ENCODE data around the gene UBE2L3.
"Not testable (repeated sequence)": the region's sequence is repeated elsewhere in the genome, so short reads cannot be mapped to it uniquely, and the experiment has no call there.

The UBE2L3 gene

DNA sequence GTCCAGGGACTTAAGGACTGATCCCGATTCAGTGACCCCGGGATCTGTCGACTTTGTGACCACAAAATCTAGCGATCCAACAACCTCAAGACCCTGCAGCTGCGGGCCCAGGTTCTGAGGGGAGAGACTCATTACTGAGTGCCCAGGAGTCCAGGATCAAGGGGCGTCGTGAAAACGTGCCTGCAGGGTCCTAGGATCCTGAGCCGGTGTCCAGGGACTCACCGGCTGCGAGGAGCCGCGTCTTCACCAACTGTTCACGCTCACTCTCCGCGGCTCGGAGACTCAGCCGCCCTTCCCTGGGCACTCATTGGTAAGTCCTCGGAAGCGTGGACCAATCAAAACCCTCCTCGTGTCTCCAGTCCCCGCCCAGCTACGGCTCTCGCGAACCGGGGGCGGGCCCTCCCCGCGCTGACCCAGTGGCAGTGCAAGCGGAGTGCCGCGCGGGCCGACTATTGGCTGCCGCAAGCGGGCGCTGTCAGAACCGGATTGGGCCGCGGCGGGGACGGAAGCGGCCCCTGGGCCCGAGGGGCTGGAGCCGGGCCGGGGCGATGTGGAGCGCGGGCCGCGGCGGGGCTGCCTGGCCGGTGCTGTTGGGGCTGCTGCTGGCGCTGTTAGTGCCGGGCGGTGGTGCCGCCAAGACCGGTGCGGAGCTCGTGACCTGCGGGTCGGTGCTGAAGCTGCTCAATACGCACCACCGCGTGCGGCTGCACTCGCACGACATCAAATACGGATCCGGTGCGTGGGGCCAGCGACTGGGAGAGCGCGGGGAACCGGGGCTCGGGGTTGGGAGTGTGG is 74.5 kb downstream of the UBE2L3 start, which contains the start of gene SDF2L1:
Gene SDF2L1 (plus strand): TSS at position 514 of the 795 bp plus-strand sequence. CDS start 35 bp downstream, at position 549.
- TF ChIP-seq, protein P1, sequence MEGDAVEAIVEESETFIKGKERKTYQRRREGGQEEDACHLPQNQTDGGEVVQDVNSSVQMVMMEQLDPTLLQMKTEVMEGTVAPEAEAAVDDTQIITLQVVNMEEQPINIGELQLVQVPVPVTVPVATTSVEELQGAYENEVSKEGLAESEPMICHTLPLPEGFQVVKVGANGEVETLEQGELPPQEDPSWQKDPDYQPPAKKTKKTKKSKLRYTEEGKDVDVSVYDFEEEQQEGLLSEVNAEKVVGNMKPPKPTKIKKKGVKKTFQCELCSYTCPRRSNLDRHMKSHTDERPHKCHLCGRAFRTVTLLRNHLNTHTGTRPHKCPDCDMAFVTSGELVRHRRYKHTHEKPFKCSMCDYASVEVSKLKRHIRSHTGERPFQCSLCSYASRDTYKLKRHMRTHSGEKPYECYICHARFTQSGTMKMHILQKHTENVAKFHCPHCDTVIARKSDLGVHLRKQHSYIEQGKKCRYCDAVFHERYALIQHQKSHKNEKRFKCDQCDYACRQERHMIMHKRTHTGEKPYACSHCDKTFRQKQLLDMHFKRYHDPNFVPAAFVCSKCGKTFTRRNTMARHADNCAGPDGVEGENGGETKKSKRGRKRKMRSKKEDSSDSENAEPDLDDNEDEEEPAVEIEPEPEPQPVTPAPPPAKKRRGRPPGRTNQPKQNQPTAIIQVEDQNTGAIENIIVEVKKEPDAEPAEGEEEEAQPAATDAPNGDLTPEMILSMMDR (conservative IDR thresholded peaks at IDR 0.05; ENCODE audit: control insufficient read depth, insufficient read depth, low read depth, low read length), result no peak
- DNase-seq (ENCODE audit: low read depth), result peak; percentile 98
- H3K4me3 ChIP-seq (ENCODE audit: control insufficient read depth, low read depth, low read length), result peak within 1 kb of the TSS; percentile 68

DNA sequence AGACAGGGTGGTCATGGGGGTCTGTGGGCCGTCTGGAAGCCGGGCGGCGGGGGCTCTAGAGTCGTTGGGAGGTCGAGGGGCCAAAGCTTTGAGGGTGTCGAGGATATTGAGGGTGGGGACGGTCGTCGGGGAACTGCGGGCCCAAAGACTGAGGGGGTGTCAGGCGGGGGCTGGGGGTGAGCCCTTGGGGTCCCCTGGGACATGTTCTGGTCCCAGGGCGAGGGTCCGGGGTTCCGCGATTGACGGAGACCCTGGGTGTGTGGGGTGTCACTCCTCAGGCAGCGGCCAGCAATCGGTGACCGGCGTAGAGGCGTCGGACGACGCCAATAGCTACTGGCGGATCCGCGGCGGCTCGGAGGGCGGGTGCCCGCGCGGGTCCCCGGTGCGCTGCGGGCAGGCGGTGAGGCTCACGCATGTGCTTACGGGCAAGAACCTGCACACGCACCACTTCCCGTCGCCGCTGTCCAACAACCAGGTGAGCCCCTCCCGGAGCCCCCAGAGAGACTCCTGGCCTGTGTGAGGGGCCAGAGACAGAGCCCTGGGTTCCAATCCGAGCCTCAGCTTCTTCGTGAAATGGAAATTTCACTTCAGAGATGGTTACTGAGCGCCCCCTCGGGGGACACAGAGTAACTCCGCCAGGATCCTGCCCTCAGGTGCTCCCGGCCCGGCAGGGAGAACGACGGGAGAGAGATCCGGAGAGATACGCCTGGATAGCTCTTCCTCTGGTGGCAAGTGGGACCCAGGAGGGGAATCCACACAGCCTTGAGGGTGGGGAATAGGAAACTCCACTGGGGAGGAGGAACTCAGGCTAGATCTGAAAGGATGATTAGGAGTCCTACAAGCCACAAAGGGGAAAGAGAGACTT is 75.3 kb downstream of the UBE2L3 start:
- DNase-seq (ENCODE audit: low read depth), result peak; percentile 43
- H3K4me3 ChIP-seq (ENCODE audit: control insufficient read depth, low read depth, low read length), result peak overlapping the region; percentile 68
- TF ChIP-seq, protein P1 (conservative IDR thresholded peaks at IDR 0.05; ENCODE audit: control insufficient read depth, insufficient read depth, low read depth, low read length), result peak; percentile 55

DNA sequence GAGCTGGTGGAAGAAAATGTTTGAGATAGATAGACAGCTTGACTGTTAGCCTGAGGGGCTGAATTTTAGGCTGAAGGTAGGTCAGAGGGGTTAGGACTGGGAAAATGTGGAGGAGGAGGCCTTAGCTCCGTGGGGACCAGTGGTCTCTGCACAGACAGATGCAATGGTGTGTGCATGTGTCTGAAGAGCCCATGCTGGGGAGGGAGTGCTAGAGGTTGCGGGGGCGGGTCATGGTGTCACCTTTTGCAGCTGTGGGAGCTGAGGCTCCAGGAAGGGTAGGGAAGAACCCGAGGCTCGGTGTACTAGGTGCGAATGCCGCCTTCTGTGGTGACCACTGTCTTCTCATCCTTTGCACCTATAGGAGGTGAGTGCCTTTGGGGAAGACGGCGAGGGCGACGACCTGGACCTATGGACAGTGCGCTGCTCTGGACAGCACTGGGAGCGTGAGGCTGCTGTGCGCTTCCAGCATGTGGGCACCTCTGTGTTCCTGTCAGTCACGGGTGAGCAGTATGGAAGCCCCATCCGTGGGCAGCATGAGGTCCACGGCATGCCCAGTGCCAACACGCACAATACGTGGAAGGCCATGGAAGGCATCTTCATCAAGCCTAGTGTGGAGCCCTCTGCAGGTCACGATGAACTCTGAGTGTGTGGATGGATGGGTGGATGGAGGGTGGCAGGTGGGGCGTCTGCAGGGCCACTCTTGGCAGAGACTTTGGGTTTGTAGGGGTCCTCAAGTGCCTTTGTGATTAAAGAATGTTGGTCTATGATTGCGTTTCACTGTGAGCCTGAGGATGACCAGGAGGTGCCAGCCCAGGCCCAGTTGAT is 76.2 kb downstream of the UBE2L3 start:
- no peak for DNase-seq (ENCODE audit: low read depth)
- peak overlapping the region; percentile 68 for H3K4me3 ChIP-seq (ENCODE audit: control insufficient read depth, low read depth, low read length)
- TF ChIP-seq, protein P1 (conservative IDR thresholded peaks at IDR 0.05; ENCODE audit: control insufficient read depth, insufficient read depth, low read depth, low read length), result peak; percentile 8

DNA sequence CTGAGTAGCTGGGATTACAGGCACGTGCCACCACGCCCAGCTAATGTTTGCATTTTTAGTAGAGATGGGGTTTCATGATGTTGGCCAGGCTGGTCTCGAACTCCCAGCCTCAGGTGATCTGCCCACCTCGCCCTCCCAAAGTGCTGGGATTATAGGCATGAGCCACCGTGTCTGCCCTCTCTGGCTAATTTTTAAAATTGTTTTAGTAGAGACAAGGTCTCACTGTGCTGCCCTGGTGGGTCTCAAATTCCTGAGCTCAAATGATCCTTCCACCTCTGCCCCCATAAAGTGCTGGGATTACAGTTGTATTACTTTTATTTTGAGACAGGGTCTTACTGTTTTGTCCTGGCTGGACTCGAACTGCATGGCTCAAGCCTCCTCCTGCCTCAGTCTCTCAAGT is 78.0 kb downstream of the UBE2L3 start:
- H3K4me3 ChIP-seq (ENCODE audit: control insufficient read depth, low read depth, low read length); DNase-seq (ENCODE audit: low read depth): not testable (repeated sequence)

DNA sequence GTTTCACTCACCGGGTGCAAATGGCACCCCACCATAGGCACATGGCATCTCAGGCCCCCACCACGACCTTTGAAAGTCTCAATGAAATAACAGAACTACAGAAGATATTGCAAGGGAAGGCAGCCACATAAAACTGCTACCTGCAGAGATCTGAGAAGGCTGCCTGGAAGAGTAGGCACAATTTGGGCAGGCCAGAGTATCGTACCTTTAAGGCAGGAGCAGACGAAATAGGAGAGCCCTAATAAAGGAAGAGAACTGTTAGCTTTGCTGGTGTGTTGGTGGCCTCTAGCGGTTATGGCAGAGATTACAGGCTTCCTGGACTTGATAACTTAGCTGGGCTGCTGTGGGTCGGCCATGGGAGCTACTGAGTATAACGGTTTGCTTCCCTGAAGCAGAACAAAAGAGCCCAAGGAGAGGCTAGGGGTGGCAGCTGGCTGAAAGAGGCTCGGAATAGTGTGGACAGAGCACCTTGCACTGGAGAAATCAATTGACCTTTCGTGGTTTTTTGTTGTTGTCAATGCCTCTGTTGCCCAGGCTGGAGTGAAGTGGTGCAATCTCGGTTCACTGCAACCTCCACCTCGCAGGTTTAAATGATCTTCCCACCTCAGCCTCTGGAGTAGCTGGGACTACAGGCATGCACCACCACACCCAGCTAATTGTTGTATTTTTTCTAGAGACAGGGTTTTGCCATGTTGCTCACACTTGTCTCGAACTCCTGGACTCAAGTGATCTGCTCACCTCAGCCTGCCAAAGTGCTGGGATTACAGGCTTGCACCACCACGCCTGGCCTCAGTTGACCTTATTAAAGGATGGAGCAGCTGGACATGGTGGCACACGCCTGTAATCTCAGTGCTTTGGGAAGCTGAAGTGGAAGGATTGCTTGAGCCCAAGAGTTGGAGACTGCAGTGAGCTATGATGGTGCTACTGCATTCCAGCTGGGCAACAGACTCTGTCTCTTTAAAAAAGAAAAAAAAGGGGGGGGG is 79.4 kb downstream of the UBE2L3 start:
- H3K4me3 ChIP-seq (ENCODE audit: control insufficient read depth, low read depth, low read length), result no peak overlapping the region
- TF ChIP-seq, protein P1 (conservative IDR thresholded peaks at IDR 0.05; ENCODE audit: control insufficient read depth, insufficient read depth, low read depth, low read length), result peak; percentile 90
- DNase-seq (ENCODE audit: low read depth), result peak; percentile 77

DNA sequence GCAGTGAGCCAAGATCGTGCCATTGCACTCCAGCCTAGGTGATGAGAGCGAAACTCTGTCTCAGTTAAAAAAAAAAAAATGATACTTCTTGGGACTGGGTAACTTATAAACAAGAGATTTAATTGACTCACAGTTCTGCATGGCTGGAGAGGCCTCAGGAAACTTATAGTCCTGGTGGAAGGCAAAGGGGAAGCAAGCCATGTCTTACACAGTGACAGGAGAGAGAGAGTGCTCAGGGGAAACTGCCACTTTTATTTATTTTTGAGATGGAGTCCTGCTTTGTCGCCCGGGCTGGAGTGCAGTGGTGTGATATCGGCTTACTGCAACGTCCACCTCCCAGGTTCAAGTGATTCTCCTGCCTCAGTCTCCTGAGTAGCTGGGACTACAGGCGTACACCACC is 82.8 kb downstream of the UBE2L3 start:
- H3K4me3 ChIP-seq (ENCODE audit: control insufficient read depth, low read depth, low read length), result no peak overlapping the region
- TF ChIP-seq, protein P1 (conservative IDR thresholded peaks at IDR 0.05; ENCODE audit: control insufficient read depth, insufficient read depth, low read depth, low read length), result no peak
- no peak for DNase-seq (ENCODE audit: low read depth)
